GM12891 (cell line): ENCODE data around the gene MAGEC2. TPM values are rescaled to one million over a fixed set of nuclear protein-coding genes. Genes with fewer than 3 reads are reported as not detected.

Experiments
- DNase-seq: peaks from one replicate; pipeline ENCODE4 v3.0.0; 2011; ENCODE audit warnings: low spot score; ENCODE audit not compliant: insufficient read length
- FAIRE-seq: peaks from 2 replicates; lab custom pipeline; 2011; peaks lifted over from hg19 to GRCh38; lab: Jason Lieb, UNC
- PAX5 ChIP-seq: IDR thresholded peaks from 2 replicates; pipeline ENCODE4 v1.6.1; 2011; ENCODE audit warnings: low read length, moderate library complexity, mild to moderate bottlenecking; ENCODE audit not compliant: insufficient read depth, severe bottlenecking
- POLR2A ChIP-seq: IDR thresholded peaks from 2 replicates; pipeline ENCODE4 v1.6.1; 2011; ENCODE audit warnings: low read depth, low read length, control low read depth
- POLR2AphosphoS5 ChIP-seq: IDR thresholded peaks from 2 replicates; pipeline ENCODE4 v1.6.1; 2011; ENCODE audit warnings: low read depth, low read length, control low read depth
- POU2F2 ChIP-seq: IDR thresholded peaks from 2 replicates; pipeline ENCODE4 v1.6.1; 2011; ENCODE audit warnings: low read depth, mild to moderate bottlenecking, control low read depth, low read length, moderate library complexity
- SPI1 ChIP-seq: IDR thresholded peaks from 2 replicates; pipeline ENCODE4 v1.6.1; 2011; ENCODE audit warnings: low read depth, low read length, control low read depth
- TAF1 ChIP-seq: IDR thresholded peaks from 2 replicates; pipeline ENCODE4 v1.6.1; 2011; ENCODE audit warnings: low read depth, low read length, control low read depth
- polyA plus RNA-seq: library from polyadenylated mRNA; unstranded; fragments of >200 nt; gene quantifications from one replicate; pipeline ENCODE4 v1.2.1, GENCODE V29; 2012; ENCODE audit warnings: low read depth, missing spikeins, inconsistent platforms; ENCODE audit not compliant: missing spikeins

MAGEC2 gene
- not detected for polyA plus RNA-seq

- no peak for TF ChIP-seq POLR2AphosphoS5
- FAIRE-seq: no peak
- DNase-seq: no peak
These were observed at the start of gene MAGEC2 for GRCh38 chrX:142204522-142205433. MAGEC2 (minus strand) TSS chrX:142205290; CDS start chrX:142203987, 1,303 bp downstream.

DNA sequence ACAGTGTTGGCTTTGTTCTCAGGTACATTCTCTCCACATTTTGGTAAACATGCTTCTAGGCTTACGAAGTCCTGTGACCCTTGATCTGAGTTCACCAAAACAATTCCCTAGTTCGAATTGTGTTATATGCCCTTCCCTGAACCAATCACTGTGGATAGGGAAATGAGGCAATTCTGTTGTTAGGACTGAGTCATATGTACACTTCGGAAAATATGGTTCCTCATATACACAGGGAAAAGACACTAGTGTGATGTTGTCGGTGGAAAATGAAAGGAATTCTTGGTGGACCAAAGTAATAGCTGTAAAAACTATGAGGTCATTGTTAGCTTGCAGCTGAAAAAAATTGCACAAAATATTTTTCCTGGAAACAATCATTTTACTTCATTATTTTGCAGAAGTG lies 46.6 kb upstream of the MAGEC2 start:
- no peak for TF ChIP-seq POLR2A
- DNase-seq (no peak), FAIRE-seq (no peak)

DNA sequence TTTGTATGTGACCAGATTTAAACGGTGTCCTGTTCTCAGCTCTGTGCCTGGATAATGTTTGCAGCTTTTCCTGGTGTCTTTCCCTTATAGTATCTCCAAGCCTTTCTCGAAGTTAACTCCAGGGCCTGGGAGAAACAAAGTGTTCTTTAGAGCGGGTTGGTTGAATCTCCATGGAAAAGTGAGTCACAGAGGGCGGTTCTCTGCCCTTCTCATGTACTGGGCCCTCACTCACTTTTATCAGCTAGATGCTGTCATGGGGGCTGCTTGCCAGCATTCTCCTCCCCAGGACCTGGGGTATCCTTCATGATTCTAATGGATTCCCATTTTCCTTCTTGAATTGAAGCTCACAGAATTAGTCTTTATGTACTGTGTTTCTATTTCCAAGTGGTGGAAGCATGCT lies 46.1 kb upstream of the MAGEC2 start:
- no peak for DNase-seq
- TF ChIP-seq TAF1: no peak
- TF ChIP-seq POLR2A: no peak
- no peak for TF ChIP-seq POU2F2
- no peak for TF ChIP-seq PAX5
- TF ChIP-seq SPI1: no peak
- TF ChIP-seq POLR2AphosphoS5: no peak
- no peak for FAIRE-seq

- DNase-seq (no peak), FAIRE-seq (no peak)
- no peak for TF ChIP-seq TAF1
- no peak for TF ChIP-seq POLR2A
- no peak for TF ChIP-seq POU2F2
- no peak for TF ChIP-seq POLR2AphosphoS5
- no peak for TF ChIP-seq PAX5
These were observed 45.4 kb upstream of the MAGEC2 start for GRCh38 chrX:142250502-142250901.

- no peak for FAIRE-seq
- DNase-seq: no peak
These were observed 44.6 kb upstream of the MAGEC2 start for GRCh38 chrX:142249721-142250120.

DNA sequence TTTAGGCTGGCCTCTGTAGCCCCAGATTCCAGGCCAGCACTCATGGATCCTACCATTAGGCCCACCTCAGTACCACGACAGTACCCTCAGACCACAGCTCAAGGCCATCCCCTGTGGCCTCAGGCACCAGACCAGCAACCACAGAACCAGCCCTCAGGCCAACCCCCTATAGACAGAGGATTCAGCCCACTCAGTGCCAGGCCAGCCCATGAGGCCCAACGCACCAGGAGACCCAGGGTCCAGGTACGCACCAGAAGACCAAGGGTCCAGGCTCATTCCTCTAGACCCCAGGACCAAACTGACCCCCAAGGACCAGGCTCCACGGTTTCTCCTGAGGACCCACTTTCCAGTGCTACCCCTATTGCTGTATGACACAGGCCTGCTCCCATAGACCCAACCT lies 39.5 kb upstream of the MAGEC2 start:
- DNase-seq (no peak), FAIRE-seq (no peak)
- no peak for TF ChIP-seq PAX5
- no peak for TF ChIP-seq POU2F2
- no peak for TF ChIP-seq SPI1
- TF ChIP-seq TAF1: no peak
- TF ChIP-seq POLR2A: no peak
- TF ChIP-seq POLR2AphosphoS5: no peak

More at GRCh38 chrX:142249721-142250120, 44.6 kb upstream of the MAGEC2 start:
- TF ChIP-seq POLR2A (no peak), PAX5 (no peak), POU2F2 (no peak), TAF1 (no peak), SPI1 (no peak), POLR2AphosphoS5 (no peak)

GRCh38 chrX:142238536-142238935 lies 33.4 kb upstream of the MAGEC2 start:
- no peak for TF ChIP-seq POLR2AphosphoS5
- TF ChIP-seq POLR2A: no peak
- no peak for TF ChIP-seq TAF1
- TF ChIP-seq PAX5: no peak
- no peak for TF ChIP-seq POU2F2
- no peak for TF ChIP-seq SPI1
- DNase-seq: no peak
- no peak for FAIRE-seq

DNA sequence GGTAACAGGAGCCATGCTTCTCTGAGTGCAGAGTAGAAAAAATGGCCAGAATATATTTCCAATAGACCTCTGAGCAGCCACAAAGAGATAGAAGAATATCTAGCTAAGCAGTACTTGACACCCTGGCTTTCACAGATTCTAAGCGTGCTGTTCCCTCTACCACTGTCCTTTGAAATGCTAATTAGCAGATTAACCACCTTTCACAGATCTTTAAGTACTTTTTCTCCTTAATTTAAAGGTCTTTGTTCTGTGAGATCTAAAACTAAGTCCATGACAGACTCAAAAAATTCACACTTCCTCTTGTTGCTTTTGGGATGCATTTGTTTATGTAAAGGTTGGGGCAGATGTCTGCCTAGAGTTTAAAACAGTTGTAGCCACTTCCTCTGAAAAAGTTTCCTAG lies 28.3 kb upstream of the MAGEC2 start:
- no peak for DNase-seq
- FAIRE-seq: no peak
- no peak for TF ChIP-seq TAF1
- TF ChIP-seq POLR2AphosphoS5: no peak
- TF ChIP-seq SPI1: no peak
- TF ChIP-seq POLR2A: no peak
- no peak for TF ChIP-seq PAX5
- no peak for TF ChIP-seq POU2F2

DNA sequence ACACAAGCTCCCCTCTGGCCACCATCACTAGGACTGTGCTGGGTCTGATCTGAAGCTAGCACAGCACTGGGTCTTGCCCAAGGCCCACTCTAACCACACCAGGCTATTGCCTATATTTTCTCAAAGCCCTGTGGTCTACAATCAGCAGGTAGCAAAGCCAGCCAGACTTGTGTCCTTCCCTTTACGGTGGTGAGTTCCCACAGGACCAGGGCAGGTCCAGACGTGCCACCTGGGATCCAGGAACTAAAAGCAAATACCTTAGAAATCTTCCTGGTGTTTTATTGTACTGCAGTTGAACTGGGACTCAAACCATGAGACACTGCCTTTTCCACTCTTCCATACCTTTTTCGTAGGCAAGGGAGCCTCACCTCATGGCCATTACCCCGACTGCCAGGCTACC lies 9.0 kb upstream of the MAGEC2 start:
- DNase-seq (no peak), FAIRE-seq (no peak)
- no peak for TF ChIP-seq POU2F2

- TF ChIP-seq POU2F2 (no peak), SPI1 (no peak), POLR2AphosphoS5 (no peak), POLR2A (no peak), PAX5 (no peak), TAF1 (no peak)
These were observed 4.0 kb downstream of the MAGEC2 start for GRCh38 chrX:142201113-142201512.

More at GRCh38 chrX:142201113-142201512, 4.0 kb downstream of the MAGEC2 start:
- no peak for DNase-seq
- FAIRE-seq: no peak
